ENCODE measurements around the gene PDX1.

Gene PDX1

DNA sequence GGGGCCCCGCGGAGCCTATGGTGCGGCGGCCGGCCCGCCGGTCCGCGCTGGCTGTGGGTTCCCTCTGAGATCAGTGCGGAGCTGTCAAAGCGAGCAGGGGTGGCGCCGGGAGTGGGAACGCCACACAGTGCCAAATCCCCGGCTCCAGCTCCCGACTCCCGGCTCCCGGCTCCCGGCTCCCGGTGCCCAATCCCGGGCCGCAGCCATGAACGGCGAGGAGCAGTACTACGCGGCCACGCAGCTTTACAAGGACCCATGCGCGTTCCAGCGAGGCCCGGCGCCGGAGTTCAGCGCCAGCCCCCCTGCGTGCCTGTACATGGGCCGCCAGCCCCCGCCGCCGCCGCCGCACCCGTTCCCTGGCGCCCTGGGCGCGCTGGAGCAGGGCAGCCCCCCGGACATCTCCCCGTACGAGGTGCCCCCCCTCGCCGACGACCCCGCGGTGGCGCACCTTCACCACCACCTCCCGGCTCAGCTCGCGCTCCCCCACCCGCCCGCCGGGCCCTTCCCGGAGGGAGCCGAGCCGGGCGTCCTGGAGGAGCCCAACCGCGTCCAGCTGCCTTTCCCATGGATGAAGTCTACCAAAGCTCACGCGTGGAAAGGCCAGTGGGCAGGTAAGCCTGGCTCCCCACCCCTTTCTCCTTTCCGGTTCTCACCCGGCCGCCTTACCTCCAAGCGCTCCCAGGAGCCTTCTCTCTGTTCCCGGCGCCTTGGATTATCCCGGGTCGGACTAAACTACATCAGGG lies at the start of gene PDX1:
TSS of gene PDX1 (plus strand) at position 67 of the 743 bp plus-strand sequence. CDS start at position 206, 139 bp downstream.
- no peak for DNase-seq (ENCODE audit: low read depth, low spot score)

DNA sequence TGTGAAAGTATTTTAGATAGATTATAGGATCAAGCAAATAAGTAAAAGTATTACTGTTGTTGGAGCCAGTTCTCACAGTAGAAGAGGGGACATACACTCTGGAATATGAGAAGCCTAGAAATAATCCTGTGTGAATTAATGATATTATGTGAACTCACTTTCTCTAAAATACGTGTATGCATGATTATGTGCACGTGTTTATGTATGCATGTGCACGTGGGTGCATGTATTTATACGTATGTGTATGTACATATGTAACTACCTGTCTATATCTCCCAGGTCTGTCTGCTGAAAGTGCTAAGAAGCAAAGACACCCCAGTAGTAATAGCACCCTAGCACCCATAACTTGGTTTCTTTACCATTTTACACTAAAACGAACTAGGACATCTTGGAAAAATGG lies 41.5 kb upstream of the PDX1 start:
- DNase-seq (ENCODE audit: low read depth, low spot score): no peak

- DNase-seq (ENCODE audit: low read depth, low spot score): no peak
These were observed 30.3 kb upstream of the PDX1 start for GRCh38 chr13:27889471-27889870.

DNA sequence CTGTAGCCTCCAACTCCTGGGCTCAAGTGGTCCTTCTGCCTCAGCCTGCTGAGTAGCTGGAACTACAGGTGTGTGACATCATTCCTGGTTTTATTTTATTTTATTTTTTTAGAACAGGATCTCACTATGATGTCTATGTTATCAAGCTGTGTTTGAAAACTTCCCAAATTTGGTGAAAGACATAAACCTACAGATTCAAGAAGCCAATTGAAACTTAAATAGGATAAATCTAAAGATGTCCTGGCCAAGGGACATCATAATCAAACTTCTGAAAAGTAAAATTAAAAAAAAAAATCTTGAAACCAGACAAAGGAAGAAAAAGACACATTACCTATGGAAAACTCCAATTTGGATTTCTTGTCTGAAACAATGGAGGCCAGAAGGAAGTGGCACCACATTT lies 23.1 kb upstream of the PDX1 start:
- no peak for DNase-seq (ENCODE audit: low read depth, low spot score)

DNA sequence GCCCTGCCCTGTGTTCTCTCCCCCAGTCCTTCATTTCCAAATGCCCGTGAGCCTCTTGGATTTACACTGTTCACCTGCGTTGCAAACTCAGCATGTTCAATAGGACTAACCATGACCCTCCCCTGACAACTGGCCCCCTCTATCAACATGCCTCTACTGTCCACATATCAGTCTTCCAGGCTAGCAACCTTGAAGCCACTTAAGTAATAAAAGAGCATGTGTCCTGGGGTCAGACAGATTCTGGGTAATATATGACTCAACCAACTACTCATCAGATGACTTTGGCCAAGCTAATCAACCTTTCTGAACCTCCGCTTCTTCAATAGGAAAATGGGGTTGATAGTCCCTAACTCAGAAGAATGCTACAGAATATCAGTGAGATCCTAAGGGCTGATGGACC lies 15.1 kb upstream of the PDX1 start:
- DNase-seq (ENCODE audit: low read depth, low spot score): no peak

GRCh38 chr13:27905650-27906049 lies 14.2 kb upstream of the PDX1 start:
- DNase-seq (ENCODE audit: low read depth, low spot score): no peak

DNA sequence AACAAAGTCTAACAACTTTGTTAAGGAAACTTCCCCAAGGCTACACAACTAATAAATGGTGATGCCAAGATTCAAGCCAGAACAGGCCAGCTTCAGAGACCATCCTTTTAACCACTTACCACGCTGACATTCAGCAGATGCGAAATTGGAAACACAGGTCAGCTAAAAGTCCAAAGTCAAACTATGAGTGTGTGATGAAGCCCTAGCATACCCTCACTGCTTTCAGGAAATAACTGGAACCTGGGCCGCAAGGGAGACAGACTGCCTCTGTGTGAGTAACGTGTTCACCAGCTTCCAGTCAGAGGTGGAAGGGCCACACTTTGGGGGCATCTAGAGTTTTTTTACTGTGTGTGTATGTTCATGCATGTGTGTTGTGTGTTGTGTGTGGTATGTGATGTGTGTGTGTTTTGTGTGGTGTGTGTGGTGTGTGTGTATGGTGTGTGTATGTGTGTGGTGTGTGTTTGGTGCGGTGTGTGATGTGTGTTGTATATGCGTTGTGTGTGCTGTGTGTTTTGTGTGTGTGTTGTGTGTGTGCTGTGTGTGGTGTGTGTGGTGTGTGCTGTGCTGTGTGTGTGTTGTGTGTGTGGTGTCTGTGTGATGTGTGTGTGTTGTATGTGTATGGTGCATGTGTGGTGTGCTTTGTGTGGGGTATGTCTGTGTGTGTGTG lies 12.5 kb upstream of the PDX1 start:
- DNase-seq (ENCODE audit: low read depth, low spot score): no peak

GRCh38 chr13:27909378-27909777 lies 10.4 kb upstream of the PDX1 start:
- DNase-seq (ENCODE audit: low read depth, low spot score): no peak

DNA sequence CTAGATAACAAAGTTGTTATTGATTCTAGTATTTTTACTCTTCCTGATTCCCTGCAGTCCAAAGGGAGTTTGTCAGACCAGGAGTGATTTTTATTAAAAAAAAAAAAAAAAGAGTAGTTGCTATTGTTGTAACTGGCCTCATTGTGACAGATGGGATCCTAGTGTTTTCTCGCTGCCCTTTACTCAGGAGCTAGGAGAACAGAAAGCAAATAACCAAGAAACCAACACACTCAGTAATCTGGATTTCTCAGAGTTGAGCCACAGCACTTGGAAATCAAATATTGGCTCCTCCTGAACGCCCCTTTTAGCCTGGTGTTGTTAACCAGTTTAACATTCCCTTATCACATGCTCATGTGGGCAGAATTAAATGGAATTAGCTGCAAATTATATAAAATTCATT lies 8.3 kb upstream of the PDX1 start:
- no peak for DNase-seq (ENCODE audit: low read depth, low spot score)

GRCh38 chr13:27913160-27913559 lies 6.6 kb upstream of the PDX1 start:
- no peak for DNase-seq (ENCODE audit: low read depth, low spot score)

- DNase-seq (ENCODE audit: low read depth, low spot score): no peak
These were observed 4.2 kb upstream of the PDX1 start for GRCh38 chr13:27915301-27916207.

- DNase-seq (ENCODE audit: low read depth, low spot score): no peak
These were observed 2.5 kb upstream of the PDX1 start for GRCh38 chr13:27917121-27917947.

DNA sequence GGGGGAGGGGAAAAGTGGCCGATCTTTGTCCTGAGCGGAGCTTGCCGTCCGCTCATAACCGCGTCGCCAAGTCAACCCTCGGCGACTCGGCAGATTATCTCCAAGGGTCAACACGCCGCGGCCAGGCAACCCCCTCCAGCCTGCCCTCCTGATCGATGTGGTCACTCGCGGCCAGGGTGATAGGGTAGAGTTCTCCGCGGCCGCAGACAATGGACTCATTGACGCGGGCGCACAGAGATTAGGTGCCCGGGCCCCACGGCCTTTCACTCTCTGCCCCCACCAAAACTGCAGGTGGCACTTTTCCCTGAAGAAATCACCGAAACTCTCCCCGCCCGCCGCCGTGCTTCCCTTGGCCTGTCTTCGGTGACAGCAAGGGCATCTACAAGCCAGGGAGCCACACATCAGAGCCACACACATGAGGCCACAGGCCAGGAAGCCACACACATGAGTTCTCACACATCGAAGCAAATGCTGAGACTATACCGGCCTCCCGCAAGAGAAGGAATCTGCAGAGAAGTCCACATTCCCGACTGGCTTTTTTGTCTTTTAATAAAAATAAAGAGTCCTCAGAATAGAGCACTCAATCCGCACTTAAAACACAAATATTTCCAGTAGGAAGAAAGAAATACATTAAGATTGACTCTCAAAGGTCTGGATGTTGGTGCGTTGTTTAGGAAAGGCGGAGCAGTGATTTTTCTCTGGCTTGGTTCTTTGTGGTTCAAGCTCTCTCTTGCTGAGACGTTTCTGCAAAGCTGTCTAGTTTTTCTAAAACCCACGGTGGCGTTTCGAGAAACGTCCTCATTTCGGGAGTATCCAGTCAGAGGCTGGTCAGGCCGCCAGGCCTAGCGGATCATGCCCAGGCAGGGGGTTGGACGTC lies 1.5 kb upstream of the PDX1 start:
- DNase-seq (ENCODE audit: low read depth, low spot score): no peak

DNA sequence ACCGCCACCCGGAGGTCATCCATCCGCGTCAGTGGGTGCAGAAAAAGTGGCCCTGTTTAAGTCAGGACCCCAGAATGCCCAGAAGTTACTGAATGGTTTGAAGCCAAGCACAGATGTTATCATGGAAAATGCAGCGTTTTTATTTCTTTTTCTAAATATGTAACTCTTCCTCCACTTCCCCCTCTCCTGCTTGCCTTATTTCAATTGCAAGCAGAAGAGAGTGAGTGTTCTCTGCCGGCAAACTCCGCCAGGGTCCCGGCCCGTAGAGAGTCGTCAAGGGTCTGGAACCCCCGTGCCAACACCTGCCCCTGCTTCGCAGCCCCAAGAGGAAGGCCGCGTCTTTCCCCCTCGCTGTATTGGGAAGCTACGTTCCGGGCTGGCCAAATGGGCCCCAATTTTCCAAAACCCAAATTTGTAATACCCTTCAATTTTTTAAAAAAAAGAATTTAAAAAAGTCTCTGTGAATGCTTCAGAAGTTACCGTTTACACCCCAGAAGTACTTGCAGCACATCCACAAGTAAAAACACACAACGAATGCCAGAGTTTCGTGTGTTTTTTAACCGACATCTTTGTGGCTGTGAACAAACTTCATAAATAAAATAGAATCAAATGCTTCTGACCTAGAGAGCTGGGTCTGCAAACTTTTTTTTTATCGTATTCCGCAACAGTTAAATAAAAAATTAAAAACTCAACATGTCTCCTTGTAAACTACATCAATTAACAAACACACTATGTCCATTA lies 712 bp upstream of the PDX1 start:
- DNase-seq (ENCODE audit: low read depth, low spot score): no peak

DNA sequence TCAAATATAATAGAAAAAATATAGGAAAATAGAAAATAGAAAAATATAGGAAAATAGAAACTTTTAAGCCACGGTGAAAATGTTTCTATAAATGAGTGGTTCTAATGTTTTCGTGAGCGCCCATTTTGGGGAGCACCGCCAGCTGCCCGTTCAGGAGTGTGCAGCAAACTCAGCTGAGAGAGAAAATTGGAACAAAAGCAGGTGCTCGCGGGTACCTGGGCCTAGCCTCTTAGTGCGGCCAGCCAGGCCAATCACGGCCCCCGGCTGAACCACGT lies 204 bp upstream of the PDX1 start:
- no peak for DNase-seq (ENCODE audit: low read depth, low spot score)

DNA sequence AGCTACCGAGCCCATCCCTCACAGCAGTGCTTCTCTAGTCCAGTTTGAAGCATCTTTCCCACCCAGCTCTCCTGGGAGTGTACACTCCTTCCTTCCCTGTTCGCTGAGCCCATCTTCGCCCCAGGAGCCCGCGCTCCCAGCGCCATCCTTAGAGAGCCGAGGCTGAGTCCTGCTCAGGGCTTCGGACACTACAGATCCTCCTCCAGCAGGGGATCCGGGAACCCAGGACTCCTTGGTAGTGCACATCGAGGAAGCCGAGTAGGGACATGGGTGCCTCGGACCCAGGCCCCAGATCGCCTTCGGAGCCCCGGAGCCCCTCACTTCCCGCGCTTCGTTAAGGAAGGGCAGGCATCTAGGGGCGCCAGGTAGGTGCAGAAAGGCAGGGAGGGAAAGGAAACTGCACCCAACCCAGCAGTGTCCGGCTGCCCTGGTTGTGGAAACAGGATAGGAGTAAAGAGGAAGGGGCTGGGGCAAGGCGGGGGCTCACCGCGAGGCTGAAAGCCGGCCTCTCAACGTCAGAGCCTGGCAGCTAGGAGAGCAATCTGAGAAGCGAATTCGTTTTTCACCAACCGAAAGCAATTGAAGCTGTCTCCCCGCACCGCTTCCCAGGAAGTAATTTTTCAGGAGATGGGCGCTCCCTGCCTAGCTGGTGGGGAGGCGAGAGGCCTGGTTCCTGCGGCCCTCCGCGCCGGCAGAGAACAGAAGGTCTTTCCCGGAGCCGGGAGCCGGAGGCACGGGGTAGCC lies 1.0 kb downstream of the PDX1 start:
- no peak for DNase-seq (ENCODE audit: low read depth, low spot score)

DNA sequence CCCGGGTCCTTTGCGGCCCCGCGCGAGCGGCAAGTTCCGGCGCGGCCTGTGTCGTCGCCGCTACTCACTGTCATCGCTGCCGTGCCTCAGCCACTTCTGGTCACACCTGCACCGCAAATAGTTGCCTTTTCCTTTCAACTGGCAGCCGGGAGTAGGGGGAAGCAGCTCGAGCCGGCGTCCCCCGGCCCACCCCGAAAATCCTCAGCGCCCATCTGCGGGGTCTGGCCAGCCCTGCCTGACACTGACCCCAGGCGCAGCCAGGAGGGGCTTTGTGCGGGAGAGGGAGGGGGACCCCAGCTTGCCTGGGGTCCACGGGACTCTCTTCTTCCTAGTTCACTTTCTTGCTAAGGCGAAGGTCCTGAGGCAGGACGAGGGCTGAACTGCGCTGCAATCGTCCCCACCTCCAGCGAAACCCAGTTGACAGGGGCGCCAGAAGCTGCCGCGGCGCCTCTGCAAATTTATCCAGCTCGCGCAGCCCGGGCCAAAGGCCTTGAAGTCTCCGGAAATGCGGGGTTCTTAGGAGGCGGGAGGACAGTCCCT lies 1.7 kb downstream of the PDX1 start:
- DNase-seq (ENCODE audit: low read depth, low spot score): no peak

DNA sequence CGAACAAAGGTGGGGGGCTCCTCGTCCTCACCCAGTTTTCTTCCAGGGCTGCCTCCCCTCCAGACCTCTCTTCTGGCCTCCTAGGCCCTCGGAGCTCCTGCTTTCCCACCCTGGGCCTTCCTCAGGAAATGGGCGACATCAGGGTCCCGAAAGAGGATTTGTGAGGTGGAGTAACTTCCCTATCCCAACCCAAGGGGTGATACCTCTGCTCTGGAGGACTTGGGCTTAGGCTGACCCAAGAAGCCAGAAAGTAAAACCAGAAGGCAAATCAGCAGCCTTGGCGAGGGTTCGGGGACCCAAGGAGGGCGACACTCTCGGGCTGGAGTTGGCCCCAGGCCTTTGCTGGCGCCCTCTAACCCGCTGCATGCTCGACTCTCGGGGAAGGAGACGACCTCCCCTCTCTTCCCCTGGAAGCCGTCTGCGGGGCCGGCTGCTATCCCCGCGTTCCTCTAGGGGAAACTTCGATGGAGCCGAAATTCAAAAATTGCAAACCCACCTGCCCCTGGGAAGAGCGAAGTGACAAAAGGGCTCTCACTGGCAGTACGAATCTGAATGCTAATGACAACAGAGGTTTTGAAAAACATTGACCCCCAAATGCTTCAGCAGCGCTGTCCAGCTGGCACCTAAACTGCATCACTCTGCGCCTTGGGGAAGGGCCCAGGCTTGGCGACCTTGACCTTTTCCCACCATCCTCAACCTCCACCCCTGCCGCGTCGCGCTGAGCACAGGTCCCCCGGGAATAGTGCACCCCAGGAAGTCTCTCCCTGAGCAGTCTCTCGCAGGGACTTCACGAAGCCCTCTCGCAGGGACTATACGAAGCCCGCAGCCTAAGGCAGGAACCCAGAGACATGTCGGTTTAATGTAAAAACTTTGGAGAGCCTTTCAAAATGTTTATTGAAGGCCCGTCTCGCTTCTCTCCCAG lies 2.4 kb downstream of the PDX1 start:
- DNase-seq (ENCODE audit: low read depth, low spot score): no peak
